ENCODE data around the gene FZD4. TPM values are rescaled to one million over a fixed set of nuclear protein-coding genes. Genes with fewer than 3 reads are reported as not detected.

FZD4 gene
- total RNA-seq, 1 experiment from 2014 or later: 7.7 TPM

DNA sequence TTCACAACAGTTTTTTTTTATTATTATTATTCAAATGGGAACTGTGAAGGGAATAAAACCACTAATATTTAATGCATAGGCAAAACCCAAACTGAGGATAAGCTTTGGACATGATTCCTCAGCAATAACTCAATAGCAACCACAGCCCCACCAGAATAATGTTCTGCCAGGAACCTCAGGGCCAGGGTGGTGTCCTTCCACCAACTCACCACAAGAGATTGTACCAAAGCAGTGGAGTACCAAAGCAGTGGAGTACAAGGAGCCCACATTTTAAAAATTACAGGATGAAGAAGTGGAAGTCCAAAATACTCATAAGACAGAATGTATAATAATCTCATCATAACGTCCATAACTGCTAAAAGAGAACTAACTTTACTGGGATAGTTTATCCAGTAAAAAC is 32.5 kb upstream of the FZD4 start:
- DNase-seq (ENCODE audit: low spot score) (no peak), ATAC-seq (peak; percentile 38; the same call in 1 of the 2 replicates)
- TF ChIP-seq IRF2 (CRISPR knock-in tag; IDR thresholded peaks at IDR 0.05; ENCODE audit: borderline replicate concordance, low read depth) (no peak), OVOL2 (CRISPR knock-in tag; IDR thresholded peaks at IDR 0.05; ENCODE audit: borderline replicate concordance) (no peak), NR3C1 (CRISPR knock-in tag; conservative IDR thresholded peaks at IDR 0.05; ENCODE audit: low read depth) (no peak), SP1 (CRISPR knock-in tag; conservative IDR thresholded peaks at IDR 0.05) (no peak), ZNF416 (CRISPR knock-in tag; IDR thresholded peaks at IDR 0.05) (no peak), RELA (CRISPR knock-in tag; IDR thresholded peaks at IDR 0.05; ENCODE audit: borderline replicate concordance) (no peak), SMAD4 (CRISPR knock-in tag; IDR thresholded peaks at IDR 0.05) (no peak)
- TF ChIP-seq, protein P1, sequence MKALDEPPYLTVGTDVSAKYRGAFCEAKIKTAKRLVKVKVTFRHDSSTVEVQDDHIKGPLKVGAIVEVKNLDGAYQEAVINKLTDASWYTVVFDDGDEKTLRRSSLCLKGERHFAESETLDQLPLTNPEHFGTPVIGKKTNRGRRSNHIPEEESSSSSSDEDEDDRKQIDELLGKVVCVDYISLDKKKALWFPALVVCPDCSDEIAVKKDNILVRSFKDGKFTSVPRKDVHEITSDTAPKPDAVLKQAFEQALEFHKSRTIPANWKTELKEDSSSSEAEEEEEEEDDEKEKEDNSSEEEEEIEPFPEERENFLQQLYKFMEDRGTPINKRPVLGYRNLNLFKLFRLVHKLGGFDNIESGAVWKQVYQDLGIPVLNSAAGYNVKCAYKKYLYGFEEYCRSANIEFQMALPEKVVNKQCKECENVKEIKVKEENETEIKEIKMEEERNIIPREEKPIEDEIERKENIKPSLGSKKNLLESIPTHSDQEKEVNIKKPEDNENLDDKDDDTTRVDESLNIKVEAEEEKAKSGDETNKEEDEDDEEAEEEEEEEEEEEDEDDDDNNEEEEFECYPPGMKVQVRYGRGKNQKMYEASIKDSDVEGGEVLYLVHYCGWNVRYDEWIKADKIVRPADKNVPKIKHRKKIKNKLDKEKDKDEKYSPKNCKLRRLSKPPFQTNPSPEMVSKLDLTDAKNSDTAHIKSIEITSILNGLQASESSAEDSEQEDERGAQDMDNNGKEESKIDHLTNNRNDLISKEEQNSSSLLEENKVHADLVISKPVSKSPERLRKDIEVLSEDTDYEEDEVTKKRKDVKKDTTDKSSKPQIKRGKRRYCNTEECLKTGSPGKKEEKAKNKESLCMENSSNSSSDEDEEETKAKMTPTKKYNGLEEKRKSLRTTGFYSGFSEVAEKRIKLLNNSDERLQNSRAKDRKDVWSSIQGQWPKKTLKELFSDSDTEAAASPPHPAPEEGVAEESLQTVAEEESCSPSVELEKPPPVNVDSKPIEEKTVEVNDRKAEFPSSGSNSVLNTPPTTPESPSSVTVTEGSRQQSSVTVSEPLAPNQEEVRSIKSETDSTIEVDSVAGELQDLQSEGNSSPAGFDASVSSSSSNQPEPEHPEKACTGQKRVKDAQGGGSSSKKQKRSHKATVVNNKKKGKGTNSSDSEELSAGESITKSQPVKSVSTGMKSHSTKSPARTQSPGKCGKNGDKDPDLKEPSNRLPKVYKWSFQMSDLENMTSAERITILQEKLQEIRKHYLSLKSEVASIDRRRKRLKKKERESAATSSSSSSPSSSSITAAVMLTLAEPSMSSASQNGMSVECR (CRISPR knock-in tag; IDR thresholded peaks at IDR 0.05; ENCODE audit: borderline replicate concordance): no peak
- TF ChIP-seq, protein P2, sequence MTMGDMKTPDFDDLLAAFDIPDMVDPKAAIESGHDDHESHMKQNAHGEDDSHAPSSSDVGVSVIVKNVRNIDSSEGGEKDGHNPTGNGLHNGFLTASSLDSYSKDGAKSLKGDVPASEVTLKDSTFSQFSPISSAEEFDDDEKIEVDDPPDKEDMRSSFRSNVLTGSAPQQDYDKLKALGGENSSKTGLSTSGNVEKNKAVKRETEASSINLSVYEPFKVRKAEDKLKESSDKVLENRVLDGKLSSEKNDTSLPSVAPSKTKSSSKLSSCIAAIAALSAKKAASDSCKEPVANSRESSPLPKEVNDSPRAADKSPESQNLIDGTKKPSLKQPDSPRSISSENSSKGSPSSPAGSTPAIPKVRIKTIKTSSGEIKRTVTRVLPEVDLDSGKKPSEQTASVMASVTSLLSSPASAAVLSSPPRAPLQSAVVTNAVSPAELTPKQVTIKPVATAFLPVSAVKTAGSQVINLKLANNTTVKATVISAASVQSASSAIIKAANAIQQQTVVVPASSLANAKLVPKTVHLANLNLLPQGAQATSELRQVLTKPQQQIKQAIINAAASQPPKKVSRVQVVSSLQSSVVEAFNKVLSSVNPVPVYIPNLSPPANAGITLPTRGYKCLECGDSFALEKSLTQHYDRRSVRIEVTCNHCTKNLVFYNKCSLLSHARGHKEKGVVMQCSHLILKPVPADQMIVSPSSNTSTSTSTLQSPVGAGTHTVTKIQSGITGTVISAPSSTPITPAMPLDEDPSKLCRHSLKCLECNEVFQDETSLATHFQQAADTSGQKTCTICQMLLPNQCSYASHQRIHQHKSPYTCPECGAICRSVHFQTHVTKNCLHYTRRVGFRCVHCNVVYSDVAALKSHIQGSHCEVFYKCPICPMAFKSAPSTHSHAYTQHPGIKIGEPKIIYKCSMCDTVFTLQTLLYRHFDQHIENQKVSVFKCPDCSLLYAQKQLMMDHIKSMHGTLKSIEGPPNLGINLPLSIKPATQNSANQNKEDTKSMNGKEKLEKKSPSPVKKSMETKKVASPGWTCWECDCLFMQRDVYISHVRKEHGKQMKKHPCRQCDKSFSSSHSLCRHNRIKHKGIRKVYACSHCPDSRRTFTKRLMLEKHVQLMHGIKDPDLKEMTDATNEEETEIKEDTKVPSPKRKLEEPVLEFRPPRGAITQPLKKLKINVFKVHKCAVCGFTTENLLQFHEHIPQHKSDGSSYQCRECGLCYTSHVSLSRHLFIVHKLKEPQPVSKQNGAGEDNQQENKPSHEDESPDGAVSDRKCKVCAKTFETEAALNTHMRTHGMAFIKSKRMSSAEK (CRISPR knock-in tag; IDR thresholded peaks at IDR 0.05; ENCODE audit: borderline replicate concordance): no peak
- TF ChIP-seq, protein P3, sequence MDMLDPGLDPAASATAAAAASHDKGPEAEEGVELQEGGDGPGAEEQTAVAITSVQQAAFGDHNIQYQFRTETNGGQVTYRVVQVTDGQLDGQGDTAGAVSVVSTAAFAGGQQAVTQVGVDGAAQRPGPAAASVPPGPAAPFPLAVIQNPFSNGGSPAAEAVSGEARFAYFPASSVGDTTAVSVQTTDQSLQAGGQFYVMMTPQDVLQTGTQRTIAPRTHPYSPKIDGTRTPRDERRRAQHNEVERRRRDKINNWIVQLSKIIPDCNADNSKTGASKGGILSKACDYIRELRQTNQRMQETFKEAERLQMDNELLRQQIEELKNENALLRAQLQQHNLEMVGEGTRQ (CRISPR knock-in tag; IDR thresholded peaks at IDR 0.05): no peak
- Mint-ChIP-seq H3K36me3 (no peaks in the 10 kb centered on the region), H3K4me3 (no peak overlapping the region), H3K9me3 (no peaks in the 10 kb centered on the region), H3K27ac (no peak overlapping the region), H3K4me1 (peaks cover 19% of the 10 kb centered on the region), H3K27me3 (ENCODE audit: low read depth) (no peaks in the 10 kb centered on the region)
- ChIA-PET POLR2A (interaction anchor here (0.6 kb wide), 1 partner anchor 312 kb away, joined by 3 read pairs; no protein-coding TSS in a partner anchor), CTCF (interaction anchor here (0.7 kb wide), 2 partner anchors 29 to 314 kb away, joined by 3 read pairs; no protein-coding TSS in a partner anchor)

DNA sequence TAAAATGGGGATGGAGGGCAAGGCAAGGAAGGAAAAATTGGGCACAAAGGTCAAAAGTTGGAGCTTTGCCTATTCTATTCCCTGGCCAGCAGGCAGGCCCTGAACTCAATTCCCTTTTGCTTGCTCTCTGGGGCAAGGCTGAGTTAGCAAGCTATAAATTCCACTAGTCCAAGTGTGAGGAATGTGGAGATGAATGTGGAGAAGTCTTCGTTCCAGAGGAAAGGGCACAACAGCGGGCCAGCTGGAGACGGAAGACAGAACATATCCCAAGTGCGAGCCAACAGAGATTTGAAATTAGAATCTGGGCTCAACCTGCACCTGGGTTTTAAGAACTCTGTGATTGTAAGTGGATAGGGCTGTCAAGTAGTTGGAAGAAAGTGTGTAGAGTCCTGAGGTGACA is 29.5 kb upstream of the FZD4 start:
- ChIA-PET POLR2A (no interaction called here), CTCF (interaction anchor here (1.0 kb wide), 1 partner anchor 113 kb away, joined by 4 read pairs; no protein-coding TSS in a partner anchor)
- DNase-seq (ENCODE audit: low spot score): no peak
- Mint-ChIP-seq H3K27ac (no peak overlapping the region), H3K36me3 (no peaks in the 10 kb centered on the region), H3K4me3 (no peak overlapping the region), H3K9me3 (no peaks in the 10 kb centered on the region), H3K4me1 (peaks cover 4% of the 10 kb centered on the region), H3K27me3 (ENCODE audit: low read depth) (no peaks in the 10 kb centered on the region)
- TF ChIP-seq SP1 (CRISPR knock-in tag; conservative IDR thresholded peaks at IDR 0.05) (no peak), SMAD3 (CRISPR knock-in tag; IDR thresholded peaks at IDR 0.05; ENCODE audit: borderline replicate concordance) (no peak)
- TF ChIP-seq, protein P4, sequence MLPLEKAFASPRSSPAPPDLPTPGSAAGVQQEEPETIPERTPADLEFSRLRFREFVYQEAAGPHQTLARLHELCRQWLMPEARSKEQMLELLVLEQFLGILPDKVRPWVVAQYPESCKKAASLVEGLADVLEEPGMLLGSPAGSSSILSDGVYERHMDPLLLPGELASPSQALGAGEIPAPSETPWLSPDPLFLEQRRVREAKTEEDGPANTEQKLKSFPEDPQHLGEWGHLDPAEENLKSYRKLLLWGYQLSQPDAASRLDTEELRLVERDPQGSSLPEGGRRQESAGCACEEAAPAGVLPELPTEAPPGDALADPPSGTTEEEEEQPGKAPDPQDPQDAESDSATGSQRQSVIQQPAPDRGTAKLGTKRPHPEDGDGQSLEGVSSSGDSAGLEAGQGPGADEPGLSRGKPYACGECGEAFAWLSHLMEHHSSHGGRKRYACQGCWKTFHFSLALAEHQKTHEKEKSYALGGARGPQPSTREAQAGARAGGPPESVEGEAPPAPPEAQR (CRISPR knock-in tag; IDR thresholded peaks at IDR 0.05): no peak
- ATAC-seq: no peak
